Spleen (tissue), 11 donors: Measurements from ENCODE around the gene SFTPB. TPM values are rescaled to one million over a fixed set of nuclear protein-coding genes. Genes with fewer than 3 reads are reported as not detected.

ENCODE experiments used
- DNase-seq: peaks from one replicate; pipeline ENCODE4 v3.0.0-alpha.2; 2020
- H3K27ac ChIP-seq, 8 donors: fragments of 200-600 bp; sonication (generic) in 7 of 8; 1 replicate in 4 of 8; 2 replicates in 4 of 8; pipeline versions ENCODE4 v1.5.0 to v1.8.0; 2016 to 2021; ENCODE audit warnings: inconsistent platforms in 4 of 8, mild to moderate bottlenecking in 4 of 8, moderate library complexity in 1 of 8
- H3K27me3 ChIP-seq, 7 donors: fragments of 200-600 bp; sonication (generic) in 6 of 7; replicated peaks in 1 of 7; 1 replicate in 4 of 7; 2 replicates in 3 of 7; pipeline versions ENCODE4 v1.5.0 to v1.8.0; 2016 to 2021; ENCODE audit warnings: inconsistent platforms in 3 of 7, mild to moderate bottlenecking in 1 of 7
- H3K36me3 ChIP-seq, 6 donors: fragments of 200-600 bp; sonication (generic) in 5 of 6; 1 replicate in 4 of 6; 2 replicates in 2 of 6; pipeline versions ENCODE4 v1.5.0 to v1.8.0; 2016 to 2021; ENCODE audit warnings: inconsistent platforms in 2 of 6
- H3K4me1 ChIP-seq, 6 donors: fragments of 200-600 bp; sonication (generic) in 5 of 6; 1 replicate in 3 of 6; 2 replicates in 3 of 6; pipeline versions ENCODE4 v1.5.0 to v1.8.0; 2016 to 2021; ENCODE audit warnings: inconsistent platforms in 3 of 6
- H3K4me3 ChIP-seq, 8 donors: fragments of 200-600 bp; sonication (generic) in 7 of 8; 1 replicate in 4 of 8; 2 replicates in 4 of 8; pipeline versions ENCODE4 v1.5.0 to v1.8.0; 2016 to 2021; ENCODE audit warnings: inconsistent platforms in 4 of 8, mild to moderate bottlenecking in 4 of 8, moderate library complexity in 2 of 8
- H3K9me3 ChIP-seq, 8 donors: fragments of 200-600 bp; sonication (generic) in 7 of 8; 1 replicate in 4 of 8; 2 replicates in 4 of 8; pipeline versions ENCODE4 v1.5.0 to v1.8.0; 2016 to 2021; ENCODE audit warnings: inconsistent platforms in 4 of 8
- POLR2A ChIP-seq, 3 donors: fragments of 450-650 bp; IDR thresholded peaks; one replicate each; pipeline ENCODE4 v1.5.1; 2017; ENCODE audit warnings: antibody characterized with exemption in 3 of 3, mild to moderate bottlenecking in 1 of 3
- POLR2AphosphoS5 ChIP-seq, 3 donors: sonication (generic); formaldehyde crosslinking; IDR thresholded peaks; one replicate each; pipeline ENCODE4 v1.5.1; 2017; ENCODE audit warnings: antibody characterized with exemption in 3 of 3
- WGBS, 5 donors: extraction: QIAGEN DNeasy Blood & Tissue Kit in 3 of 5; methylation state at CpG; one replicate each; pipeline versions ENCODE4 v1.1.5 to v1.1.7; 2013 to 2018; 5-methylcytosine and 5-hydroxymethylcytosine counted together
- intact Hi-C: fragments of 100-400 bp; cut with DNase I; formaldehyde crosslinking; loops from one replicate; pipeline ENCODE4 v1.15.0; 2023; ENCODE audit warnings: low total_unique reads
- polyA plus RNA-seq, 3 donors: library from polyadenylated mRNA; stranded (reverse); fragments of 200-250 nt; gene quantifications; one replicate each; pipeline ENCODE4 v1.2.1, GENCODE V29; 2013
- total RNA-seq, 7 donors: library from RNA; depleted of rRNA in 3 of 7; stranded (reverse); fragments of >200 nt in 3 of 7; fragmentation: NEBNext Ultra II Directional in 4 of 7; extraction: Animal tissue kit (Norgen Biotek cat#: 25700) in 4 of 7; gene quantifications; one replicate each; pipeline versions ENCODE4 v1.1.0 to v1.2.1, GENCODE V29; 2016 to 2021
- TF ChIP-seq, protein P1 (sequence below), 11 experiments: fragments of 200-600 bp in 7 of 11; fragments of 450-650 bp in 4 of 11; sonication (generic) in 4 of 11; IDR thresholded peaks in 8 of 11; conservative IDR thresholded peaks in 3 of 11; 1 replicate in 7 of 11; 2 replicates in 4 of 11; pipeline versions ENCODE4 v1.4.0 to v1.8.0; 2016 to 2021; ENCODE audit warnings: antibody characterized with exemption in 11 of 11, inconsistent platforms in 4 of 11, mild to moderate bottlenecking in 1 of 11
- donor health status: healthy with polysubstance abuse.
- donor health status: DM: no; HTN: no; CAD: no; lungs with moderate emphysema.
- donor health status: DM: no; HTN: no; CAD: no.
- donor health status: Bipolar disorder and iron deficiency.
- donor health status: healthy.
- donor health status: DM: no; HTN: no; CAD: no.
- donor health status: DM: yes; HTN: yes; CAD: no.

The SFTPB gene
- total and polyA plus RNA-seq, 10 donors: 0.59 to 4.0 (median 2.0) TPM; not detected in 6

- 63 to 77% (median 69%) methylated on average over 4 of the region's 4 CpGs for WGBS, 5 donors
- peaks cover 3 to 100% (median 96%) of the 10 kb centered on the region in 6 donors for H3K36me3 ChIP-seq
- intact Hi-C loops: loop anchor here (5.0 to 10.0 kb wide), 2 partner anchors 72 to 179 kb away; no protein-coding TSS in a partner anchor
Observed at GRCh38 chr2:85635636-85636035, 32.4 kb downstream of the SFTPB start.

GRCh38 chr2:85635011-85635410, 33.0 kb downstream of the SFTPB start:
- intact Hi-C loops: loop anchor here (5.0 to 10.0 kb wide), 2 partner anchors 72 to 180 kb away; no protein-coding TSS in a partner anchor
- WGBS, 5 donors: 79 to 90% (median 83%) methylated on average over 8 of the region's 8 CpGs
- Histone ChIP-seq H3K4me3 (no peak overlapping the region), H3K4me1 (peaks cover 0 to 7% (median 0%) of the 10 kb centered on the region in 6 donors), H3K9me3 (no peaks in the 10 kb centered on the region), H3K36me3 (peaks cover 3 to 100% (median 94%) of the 10 kb centered on the region in 6 donors), H3K27ac (no peak overlapping the region), H3K27me3 (no peaks in the 10 kb centered on the region)
- TF ChIP-seq POLR2AphosphoS5 (IDR thresholded peaks at IDR 0.05): no peak
- TF ChIP-seq, protein P1, sequence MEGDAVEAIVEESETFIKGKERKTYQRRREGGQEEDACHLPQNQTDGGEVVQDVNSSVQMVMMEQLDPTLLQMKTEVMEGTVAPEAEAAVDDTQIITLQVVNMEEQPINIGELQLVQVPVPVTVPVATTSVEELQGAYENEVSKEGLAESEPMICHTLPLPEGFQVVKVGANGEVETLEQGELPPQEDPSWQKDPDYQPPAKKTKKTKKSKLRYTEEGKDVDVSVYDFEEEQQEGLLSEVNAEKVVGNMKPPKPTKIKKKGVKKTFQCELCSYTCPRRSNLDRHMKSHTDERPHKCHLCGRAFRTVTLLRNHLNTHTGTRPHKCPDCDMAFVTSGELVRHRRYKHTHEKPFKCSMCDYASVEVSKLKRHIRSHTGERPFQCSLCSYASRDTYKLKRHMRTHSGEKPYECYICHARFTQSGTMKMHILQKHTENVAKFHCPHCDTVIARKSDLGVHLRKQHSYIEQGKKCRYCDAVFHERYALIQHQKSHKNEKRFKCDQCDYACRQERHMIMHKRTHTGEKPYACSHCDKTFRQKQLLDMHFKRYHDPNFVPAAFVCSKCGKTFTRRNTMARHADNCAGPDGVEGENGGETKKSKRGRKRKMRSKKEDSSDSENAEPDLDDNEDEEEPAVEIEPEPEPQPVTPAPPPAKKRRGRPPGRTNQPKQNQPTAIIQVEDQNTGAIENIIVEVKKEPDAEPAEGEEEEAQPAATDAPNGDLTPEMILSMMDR (IDR thresholded peaks at IDR 0.05 in 8 of 11, conservative IDR thresholded peaks at IDR 0.05 in 3 of 11): no peak
- DNase-seq: no peak

More at GRCh38 chr2:85635636-85636035, 32.4 kb downstream of the SFTPB start:
- no peak overlapping the region for H3K4me3 ChIP-seq
- no peaks in the 10 kb centered on the region for H3K9me3 ChIP-seq
- no peaks in the 10 kb centered on the region for H3K27me3 ChIP-seq
- TF ChIP-seq POLR2AphosphoS5 (IDR thresholded peaks at IDR 0.05) (no peak), POLR2A (IDR thresholded peaks at IDR 0.05) (no peak)
- TF ChIP-seq, protein P1 (IDR thresholded peaks at IDR 0.05 in 8 of 11, conservative IDR thresholded peaks at IDR 0.05 in 3 of 11): no peak
- H3K27ac ChIP-seq: no peak overlapping the region
- DNase-seq: no peak
- H3K4me1 ChIP-seq: peaks cover 0 to 7% (median 0%) of the 10 kb centered on the region in 6 donors

DNA sequence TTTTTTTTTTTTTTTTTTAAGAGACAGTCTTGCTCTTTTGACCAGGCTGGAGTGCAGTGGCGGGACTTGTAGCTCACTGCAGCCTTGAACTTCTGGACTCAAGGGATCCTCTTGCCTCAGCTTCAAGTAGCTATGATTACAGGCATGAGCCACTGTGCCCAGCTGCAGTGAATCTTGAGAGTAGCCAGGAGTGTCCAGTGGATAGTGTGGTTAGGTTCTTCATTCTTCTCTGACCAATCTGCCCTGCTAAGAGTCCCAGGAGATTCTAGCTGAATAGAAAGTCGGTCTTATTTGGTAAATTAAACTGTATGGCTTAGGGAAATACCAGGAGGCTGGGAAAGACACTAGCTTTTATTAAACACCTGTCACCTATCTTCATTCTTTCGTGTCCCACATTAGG, 36.7 kb downstream of the SFTPB start:
- no peak for TF ChIP-seq POLR2A (IDR thresholded peaks at IDR 0.05)
- TF ChIP-seq POLR2AphosphoS5 (IDR thresholded peaks at IDR 0.05): no peak
- TF ChIP-seq, protein P1 (IDR thresholded peaks at IDR 0.05 in 8 of 11, conservative IDR thresholded peaks at IDR 0.05 in 3 of 11): no peak
- H3K4me3 ChIP-seq: no peak overlapping the region
- H3K27me3 ChIP-seq: no peaks in the 10 kb centered on the region
- no peak overlapping the region for H3K27ac ChIP-seq
- H3K9me3 ChIP-seq: no peaks in the 10 kb centered on the region
- H3K36me3 ChIP-seq: peaks cover 0 to 100% (median 95%) of the 10 kb centered on the region in 6 donors
- 92 to 98% (median 94%) methylated on average over 3 of the region's 3 CpGs for WGBS, 5 donors
- peaks cover 0 to 15% (median 4%) of the 10 kb centered on the region in 6 donors for H3K4me1 ChIP-seq
- no peak for DNase-seq
- intact Hi-C loops: loop anchor here (10.0 kb wide), 1 partner anchor 183 kb away; no protein-coding TSS in a partner anchor

DNA sequence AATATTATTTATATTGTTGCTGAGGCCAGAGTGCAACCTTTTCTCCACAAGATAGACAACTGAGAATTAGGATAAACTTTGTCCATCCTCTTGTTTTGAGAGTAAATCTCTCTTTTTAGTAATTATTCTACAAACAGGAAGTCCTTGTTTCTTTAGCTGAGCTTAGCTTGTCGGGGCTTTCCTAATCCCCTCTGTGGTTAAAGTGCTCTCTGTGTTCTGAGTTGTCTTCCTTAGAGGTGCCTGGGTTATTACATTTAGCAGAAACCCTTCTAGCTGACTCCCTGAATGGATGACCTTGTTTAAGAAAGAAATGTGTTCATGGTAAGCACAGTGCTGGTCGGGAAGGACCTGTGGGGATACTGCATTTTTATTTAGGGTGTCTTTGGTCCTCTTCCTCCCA, 39.3 kb downstream of the SFTPB start:
- Histone ChIP-seq H3K9me3 (no peaks in the 10 kb centered on the region), H3K4me1 (peaks cover 0 to 15% (median 4%) of the 10 kb centered on the region in 6 donors), H3K36me3 (peaks cover under 1 to 100% (median 98%) of the 10 kb centered on the region in 6 donors), H3K27me3 (no peaks in the 10 kb centered on the region), H3K27ac (peak overlapping the region in 4 of 8 donors; percentile 2 to 51 (median 30)), H3K4me3 (no peak overlapping the region)
- DNase-seq: no peak
- intact Hi-C loops: no loop called here
- TF ChIP-seq POLR2AphosphoS5 (IDR thresholded peaks at IDR 0.05) (no peak), POLR2A (IDR thresholded peaks at IDR 0.05) (no peak)
- TF ChIP-seq, protein P1 (IDR thresholded peaks at IDR 0.05 in 8 of 11, conservative IDR thresholded peaks at IDR 0.05 in 3 of 11): no peak
- WGBS, 5 donors: 47 to 55% (median 49%) methylated on average over 2 of the region's 2 CpGs
